SK-N-SH treated with all-trans-retinoic acid at 6 μM for 48 hours (cell line): ENCODE data around the gene MDFIC.

Experiments used
- ATAC-seq: fragments of 200-7000 bp; cut with Tn5 transposase; 3 replicates; pipeline ENCODE4 v1.9.1; 2020; ENCODE audit warnings: mild to moderate bottlenecking, moderate library complexity
- BACH2 ChIP-seq: fragments of 250-450 bp; sonication (Bioruptor Pico); IDR thresholded peaks from 2 replicates; pipeline ENCODE4 v1.9.0; 2021; ENCODE audit warnings: mild to moderate bottlenecking, borderline replicate concordance
- CSDC2 ChIP-seq: fragments of 250-450 bp; sonication (Bioruptor Pico); IDR thresholded peaks from 2 replicates; pipeline ENCODE4 v1.5.0; 2020; ENCODE audit warnings: mild to moderate bottlenecking, moderate library complexity
- ESRRG ChIP-seq: fragments of 250-450 bp; sonication (Bioruptor Pico); IDR thresholded peaks from 2 replicates; pipeline ENCODE4 v1.6.1; 2021; ENCODE audit warnings: mild to moderate bottlenecking
- GLIS3 ChIP-seq: fragments of 250-450 bp; sonication (Bioruptor Pico); IDR thresholded peaks from 2 replicates; pipeline ENCODE4 v1.5.0; 2020; ENCODE audit warnings: mild to moderate bottlenecking, moderate library complexity
- ISL1 ChIP-seq: fragments of 250-450 bp; sonication (Bioruptor Pico); IDR thresholded peaks from 2 replicates; pipeline ENCODE4 v2.1.2; 2022; ENCODE audit warnings: mild to moderate bottlenecking, moderate library complexity
- OSR1 ChIP-seq: fragments of 250-450 bp; sonication (Bioruptor Pico); IDR thresholded peaks from 2 replicates; pipeline ENCODE4 v1.8.0; 2022; ENCODE audit warnings: moderate library complexity, mild to moderate bottlenecking, inconsistent platforms
- RARB ChIP-seq: fragments of 250-450 bp; sonication (Bioruptor Pico); IDR thresholded peaks from 2 replicates; pipeline ENCODE4 v1.8.0; 2021; ENCODE audit warnings: mild to moderate bottlenecking, moderate library complexity
- SNAI2 ChIP-seq: fragments of 250-450 bp; sonication (Bioruptor Pico); IDR thresholded peaks from 2 replicates; pipeline ENCODE4 v1.5.0; 2020; ENCODE audit warnings: mild to moderate bottlenecking, moderate library complexity
- TCF4 ChIP-seq: fragments of 250-450 bp; sonication (Bioruptor Pico); IDR thresholded peaks from 2 replicates; pipeline ENCODE4 v1.8.0; 2021; ENCODE audit warnings: mild to moderate bottlenecking, moderate library complexity, borderline replicate concordance
- ZFP3 ChIP-seq: fragments of 250-450 bp; sonication (Bioruptor Pico); IDR thresholded peaks from 2 replicates; pipeline ENCODE4 v1.5.0; 2020; ENCODE audit warnings: mild to moderate bottlenecking, moderate library complexity
- ZFP30 ChIP-seq: fragments of 450-650 bp; formaldehyde crosslinking; IDR thresholded peaks from 2 replicates; pipeline ENCODE4 v1.5.0; 2022; ENCODE audit warnings: mild to moderate bottlenecking, moderate library complexity
- ZNF565 ChIP-seq: fragments of 450-650 bp; formaldehyde crosslinking; conservative IDR thresholded peaks from 2 replicates; pipeline ENCODE4 v1.5.0; 2020; ENCODE audit warnings: low read depth, mild to moderate bottlenecking, moderate library complexity
- ZNF70 ChIP-seq: fragments of 450-650 bp; formaldehyde crosslinking; IDR thresholded peaks from 2 replicates; pipeline ENCODE4 v1.5.0; 2020; ENCODE audit warnings: mild to moderate bottlenecking, moderate library complexity
- ZNF8 ChIP-seq: fragments of 450-650 bp; formaldehyde crosslinking; IDR thresholded peaks from 2 replicates; pipeline ENCODE4 v1.5.0; 2020; ENCODE audit warnings: mild to moderate bottlenecking, moderate library complexity
- TF ChIP-seq, protein P1 (sequence below): fragments of 250-450 bp; sonication (Bioruptor Pico); IDR thresholded peaks from 2 replicates; pipeline ENCODE4 v1.5.1; 2021; ENCODE audit warnings: mild to moderate bottlenecking, moderate library complexity
- TF ChIP-seq, protein P2 (sequence below): fragments of 250-450 bp; sonication (Bioruptor Pico); IDR thresholded peaks from 2 replicates; pipeline ENCODE4 v1.8.0; 2020; ENCODE audit warnings: mild to moderate bottlenecking, moderate library complexity, borderline replicate concordance
- TF ChIP-seq, protein P3 (sequence below): fragments of 250-450 bp; sonication (Bioruptor Pico); IDR thresholded peaks from 2 replicates; pipeline ENCODE4 v1.8.0; 2021; ENCODE audit warnings: low read depth, mild to moderate bottlenecking, moderate library complexity, borderline replicate concordance
- TF ChIP-seq, protein P4 (sequence below): fragments of 250-450 bp; sonication (Bioruptor Pico); IDR thresholded peaks from 2 replicates; pipeline ENCODE4 v1.5.0; 2020; ENCODE audit warnings: mild to moderate bottlenecking, moderate library complexity

The MDFIC gene

GRCh38 chr7:115058726-115059125 lies 136.8 kb downstream of the MDFIC start:
- ATAC-seq = no peak

DNA sequence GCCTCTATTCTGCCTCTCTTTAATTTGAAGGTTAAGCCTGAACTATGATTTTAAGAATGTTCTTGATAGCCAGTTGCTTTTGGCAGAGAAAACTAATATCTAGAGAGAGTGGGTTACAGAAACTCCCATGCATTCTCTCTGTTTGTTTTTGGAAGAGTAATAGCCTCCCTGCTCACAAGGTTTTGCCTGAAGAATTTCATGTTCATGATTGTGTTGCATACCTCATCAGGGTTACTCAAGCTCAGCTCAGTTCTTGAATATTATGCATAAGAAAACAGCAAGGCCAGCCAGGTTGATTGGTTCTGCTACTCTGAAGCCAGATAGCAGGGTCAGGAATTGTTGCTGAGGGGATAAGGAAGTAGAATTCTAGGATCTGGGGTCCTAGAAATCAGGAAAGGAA lies 137.4 kb downstream of the MDFIC start:
- no peak for ATAC-seq
- TF ChIP-seq ZNF565 (CRISPR knock-in tag) = no peak

More at GRCh38 chr7:115058726-115059125, 136.8 kb downstream of the MDFIC start:
- TF ChIP-seq CSDC2 (CRISPR knock-in tag) = no peak
- TF ChIP-seq ISL1 (CRISPR knock-in tag) = no peak
- TF ChIP-seq ZNF565 (CRISPR knock-in tag) = no peak
- TF ChIP-seq ZNF8 = no peak
- TF ChIP-seq ESRRG (CRISPR knock-in tag) = no peak
- TF ChIP-seq OSR1 (CRISPR knock-in tag) = no peak
- TF ChIP-seq RARB (CRISPR knock-in tag) = no peak

GRCh38 chr7:115060095-115060870 lies 138.4 kb downstream of the MDFIC start:
- no peak for ATAC-seq
- no peak for TF ChIP-seq ZNF565 (CRISPR knock-in tag)
- TF ChIP-seq ISL1 (CRISPR knock-in tag) = no peak
- TF ChIP-seq ZNF70 (CRISPR knock-in tag) = no peak
- no peak for TF ChIP-seq ESRRG (CRISPR knock-in tag)
- TF ChIP-seq, protein P1, sequence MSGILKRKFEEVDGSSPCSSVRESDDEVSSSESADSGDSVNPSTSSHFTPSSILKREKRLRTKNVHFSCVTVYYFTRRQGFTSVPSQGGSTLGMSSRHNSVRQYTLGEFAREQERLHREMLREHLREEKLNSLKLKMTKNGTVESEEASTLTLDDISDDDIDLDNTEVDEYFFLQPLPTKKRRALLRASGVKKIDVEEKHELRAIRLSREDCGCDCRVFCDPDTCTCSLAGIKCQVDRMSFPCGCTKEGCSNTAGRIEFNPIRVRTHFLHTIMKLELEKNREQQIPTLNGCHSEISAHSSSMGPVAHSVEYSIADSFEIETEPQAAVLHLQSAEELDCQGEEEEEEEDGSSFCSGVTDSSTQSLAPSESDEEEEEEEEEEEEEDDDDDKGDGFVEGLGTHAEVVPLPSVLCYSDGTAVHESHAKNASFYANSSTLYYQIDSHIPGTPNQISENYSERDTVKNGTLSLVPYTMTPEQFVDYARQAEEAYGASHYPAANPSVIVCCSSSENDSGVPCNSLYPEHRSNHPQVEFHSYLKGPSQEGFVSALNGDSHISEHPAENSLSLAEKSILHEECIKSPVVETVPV (CRISPR knock-in tag) = no peak
- TF ChIP-seq GLIS3 (CRISPR knock-in tag) = no peak
- TF ChIP-seq, protein P2, sequence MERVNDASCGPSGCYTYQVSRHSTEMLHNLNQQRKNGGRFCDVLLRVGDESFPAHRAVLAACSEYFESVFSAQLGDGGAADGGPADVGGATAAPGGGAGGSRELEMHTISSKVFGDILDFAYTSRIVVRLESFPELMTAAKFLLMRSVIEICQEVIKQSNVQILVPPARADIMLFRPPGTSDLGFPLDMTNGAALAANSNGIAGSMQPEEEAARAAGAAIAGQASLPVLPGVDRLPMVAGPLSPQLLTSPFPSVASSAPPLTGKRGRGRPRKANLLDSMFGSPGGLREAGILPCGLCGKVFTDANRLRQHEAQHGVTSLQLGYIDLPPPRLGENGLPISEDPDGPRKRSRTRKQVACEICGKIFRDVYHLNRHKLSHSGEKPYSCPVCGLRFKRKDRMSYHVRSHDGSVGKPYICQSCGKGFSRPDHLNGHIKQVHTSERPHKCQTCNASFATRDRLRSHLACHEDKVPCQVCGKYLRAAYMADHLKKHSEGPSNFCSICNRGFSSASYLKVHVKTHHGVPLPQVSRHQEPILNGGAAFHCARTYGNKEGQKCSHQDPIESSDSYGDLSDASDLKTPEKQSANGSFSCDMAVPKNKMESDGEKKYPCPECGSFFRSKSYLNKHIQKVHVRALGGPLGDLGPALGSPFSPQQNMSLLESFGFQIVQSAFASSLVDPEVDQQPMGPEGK = no peak
- no peak for TF ChIP-seq SNAI2

- TF ChIP-seq TCF4 (CRISPR knock-in tag) (no peak), BACH2 (no peak), GLIS3 (CRISPR knock-in tag) (no peak), ZNF565 (CRISPR knock-in tag) (no peak), ISL1 (CRISPR knock-in tag) (no peak), ZFP3 (no peak)
- TF ChIP-seq, protein P2 = no peak
- TF ChIP-seq, protein P3, sequence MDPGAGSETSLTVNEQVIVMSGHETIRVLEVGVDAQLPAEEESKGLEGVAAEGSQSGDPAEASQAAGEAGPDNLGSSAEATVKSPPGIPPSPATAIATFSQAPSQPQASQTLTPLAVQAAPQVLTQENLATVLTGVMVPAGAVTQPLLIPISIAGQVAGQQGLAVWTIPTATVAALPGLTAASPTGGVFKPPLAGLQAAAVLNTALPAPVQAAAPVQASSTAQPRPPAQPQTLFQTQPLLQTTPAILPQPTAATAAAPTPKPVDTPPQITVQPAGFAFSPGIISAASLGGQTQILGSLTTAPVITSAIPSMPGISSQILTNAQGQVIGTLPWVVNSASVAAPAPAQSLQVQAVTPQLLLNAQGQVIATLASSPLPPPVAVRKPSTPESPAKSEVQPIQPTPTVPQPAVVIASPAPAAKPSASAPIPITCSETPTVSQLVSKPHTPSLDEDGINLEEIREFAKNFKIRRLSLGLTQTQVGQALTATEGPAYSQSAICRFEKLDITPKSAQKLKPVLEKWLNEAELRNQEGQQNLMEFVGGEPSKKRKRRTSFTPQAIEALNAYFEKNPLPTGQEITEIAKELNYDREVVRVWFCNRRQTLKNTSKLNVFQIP = no peak
- no peak for ATAC-seq
These were observed 144.2 kb downstream of the MDFIC start for GRCh38 chr7:115066050-115066449.

- TF ChIP-seq ZFP30 (CRISPR knock-in tag) = no peak
- TF ChIP-seq, protein P4, sequence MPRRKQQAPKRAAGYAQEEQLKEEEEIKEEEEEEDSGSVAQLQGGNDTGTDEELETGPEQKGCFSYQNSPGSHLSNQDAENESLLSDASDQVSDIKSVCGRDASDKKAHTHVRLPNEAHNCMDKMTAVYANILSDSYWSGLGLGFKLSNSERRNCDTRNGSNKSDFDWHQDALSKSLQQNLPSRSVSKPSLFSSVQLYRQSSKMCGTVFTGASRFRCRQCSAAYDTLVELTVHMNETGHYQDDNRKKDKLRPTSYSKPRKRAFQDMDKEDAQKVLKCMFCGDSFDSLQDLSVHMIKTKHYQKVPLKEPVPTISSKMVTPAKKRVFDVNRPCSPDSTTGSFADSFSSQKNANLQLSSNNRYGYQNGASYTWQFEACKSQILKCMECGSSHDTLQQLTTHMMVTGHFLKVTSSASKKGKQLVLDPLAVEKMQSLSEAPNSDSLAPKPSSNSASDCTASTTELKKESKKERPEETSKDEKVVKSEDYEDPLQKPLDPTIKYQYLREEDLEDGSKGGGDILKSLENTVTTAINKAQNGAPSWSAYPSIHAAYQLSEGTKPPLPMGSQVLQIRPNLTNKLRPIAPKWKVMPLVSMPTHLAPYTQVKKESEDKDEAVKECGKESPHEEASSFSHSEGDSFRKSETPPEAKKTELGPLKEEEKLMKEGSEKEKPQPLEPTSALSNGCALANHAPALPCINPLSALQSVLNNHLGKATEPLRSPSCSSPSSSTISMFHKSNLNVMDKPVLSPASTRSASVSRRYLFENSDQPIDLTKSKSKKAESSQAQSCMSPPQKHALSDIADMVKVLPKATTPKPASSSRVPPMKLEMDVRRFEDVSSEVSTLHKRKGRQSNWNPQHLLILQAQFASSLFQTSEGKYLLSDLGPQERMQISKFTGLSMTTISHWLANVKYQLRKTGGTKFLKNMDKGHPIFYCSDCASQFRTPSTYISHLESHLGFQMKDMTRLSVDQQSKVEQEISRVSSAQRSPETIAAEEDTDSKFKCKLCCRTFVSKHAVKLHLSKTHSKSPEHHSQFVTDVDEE (CRISPR knock-in tag) = no peak
- TF ChIP-seq SNAI2 = no peak
- no peak for TF ChIP-seq BACH2
These were observed 144.7 kb downstream of the MDFIC start for GRCh38 chr7:115066634-115067033.

More at GRCh38 chr7:115066634-115067033, 144.7 kb downstream of the MDFIC start:
- ATAC-seq = no peak
